ENCODE data around the gene TUBAL3.
"Not testable (repeated sequence)": the region's sequence is repeated elsewhere in the genome, so short reads cannot be mapped to it uniquely, and the experiment has no call there.

TUBAL3 gene

GRCh38 chr10:5419466-5420094 is 15.0 kb upstream of the TUBAL3 start:
- no peak for DNase-seq

- DNase-seq, result no peak
Observed at GRCh38 chr10:5418584-5418983, 14.0 kb upstream of the TUBAL3 start.

- no peak for DNase-seq
Observed at GRCh38 chr10:5416981-5417380, 12.4 kb upstream of the TUBAL3 start.

- peak; percentile 8 for DNase-seq
Observed at GRCh38 chr10:5413012-5413938, 8.6 kb upstream of the TUBAL3 start.

GRCh38 chr10:5412277-5412941 is 7.8 kb upstream of the TUBAL3 start, which contains the start of gene NET1:
NET1 (plus strand) TSS chr10:5412557; CDS start chr10:5412693, 136 bp downstream.
- DNase-seq, result peak; percentile 94

DNA sequence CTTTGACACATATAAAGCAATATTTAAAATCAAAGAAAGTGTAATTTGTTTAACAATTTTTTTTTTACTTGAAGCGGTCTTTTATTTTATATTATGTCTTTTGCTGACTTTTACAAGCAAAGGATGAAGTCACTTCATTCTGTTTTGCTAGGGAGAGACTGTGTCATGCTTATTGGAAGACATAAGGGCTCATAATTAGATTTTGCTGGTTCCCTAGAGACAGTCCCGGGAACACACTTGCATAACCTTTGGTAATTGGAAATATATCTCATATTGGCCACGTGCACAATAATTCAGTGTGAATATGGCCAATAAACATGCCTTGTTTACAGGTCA is 7.3 kb upstream of the TUBAL3 start:
- peak; percentile 37 for DNase-seq

DNA sequence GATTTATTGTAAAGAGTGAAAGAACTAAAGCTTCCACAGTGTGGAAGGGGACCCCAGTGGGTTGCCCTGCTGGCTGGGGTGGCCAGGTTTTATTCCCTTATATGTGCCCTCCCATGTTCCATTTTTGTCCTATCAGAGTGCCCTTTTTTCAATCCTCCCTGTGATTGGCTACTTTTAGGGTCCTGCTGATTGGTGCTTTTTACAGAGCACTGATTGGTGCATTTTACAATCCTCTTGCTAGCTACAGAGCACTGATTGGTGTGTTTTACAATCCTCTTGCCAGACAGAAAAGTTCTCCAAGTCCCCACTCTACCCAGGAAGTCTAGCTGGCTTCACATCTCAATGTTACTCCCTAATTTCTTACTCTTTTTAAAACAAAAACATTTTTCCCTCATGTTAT is 6.2 kb upstream of the TUBAL3 start:
- DNase-seq, result not testable (repeated sequence)

- no peak for DNase-seq
Observed at GRCh38 chr10:5406918-5407317, 2.3 kb upstream of the TUBAL3 start.

DNA sequence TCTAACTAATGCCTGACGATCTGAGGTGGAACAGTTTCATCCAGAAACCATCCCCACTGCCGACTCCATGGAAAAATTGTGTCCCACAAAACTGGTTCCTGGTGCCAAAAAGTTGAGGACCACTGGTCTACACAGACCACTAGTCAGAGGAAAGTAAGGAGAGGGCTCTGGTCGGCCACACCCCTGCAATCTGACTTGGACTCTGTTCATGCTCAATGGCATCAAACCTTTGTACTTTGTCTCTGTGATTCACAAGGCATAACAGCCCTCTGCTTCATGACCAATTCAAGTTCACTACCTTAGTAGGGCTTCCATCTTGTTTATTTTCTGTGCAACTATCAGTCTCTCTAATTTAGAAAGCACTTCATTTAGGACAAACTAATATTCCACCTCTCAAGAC is 1.8 kb downstream of the TUBAL3 start:
- DNase-seq, result no peak

- DNase-seq, result peak; percentile 82
Observed at GRCh38 chr10:5400468-5401240, 4.0 kb downstream of the TUBAL3 start.

- no peak for DNase-seq
Observed at GRCh38 chr10:5399332-5399731, 5.3 kb downstream of the TUBAL3 start.

DNA sequence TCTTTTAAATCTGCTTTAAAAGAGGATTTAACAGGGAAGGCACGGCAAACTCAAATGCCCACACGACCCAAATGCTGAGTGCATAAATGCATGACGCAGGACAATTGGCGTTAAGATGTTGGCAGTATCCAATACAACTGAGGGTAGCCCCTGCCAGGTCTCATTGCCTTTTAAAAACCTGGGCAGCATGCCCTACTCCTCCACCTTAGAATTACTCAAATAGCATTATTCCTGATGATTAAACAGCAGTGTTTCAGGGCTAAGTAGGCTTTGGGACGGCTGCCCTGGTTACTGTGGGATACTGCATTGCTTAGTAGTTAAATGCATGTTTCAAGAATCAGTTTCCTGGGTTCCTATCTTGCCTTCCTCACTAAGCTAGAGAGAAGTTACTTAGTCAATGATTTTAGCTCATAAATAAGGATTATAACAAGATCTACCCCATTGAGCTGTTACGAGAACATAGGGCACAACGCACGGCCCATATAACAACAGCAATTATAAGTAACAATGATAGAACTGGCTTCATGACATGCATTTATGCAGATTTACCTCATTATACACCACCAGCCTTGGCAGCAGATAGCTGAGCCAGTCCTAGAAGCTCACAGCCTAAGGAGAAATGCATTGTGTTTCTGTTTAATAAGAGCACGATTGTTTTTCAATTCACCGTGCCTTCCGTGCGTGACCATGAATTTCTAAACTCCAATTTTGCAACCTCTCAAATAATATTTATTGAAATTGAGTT is 7.9 kb downstream of the TUBAL3 start:
- peak; percentile 92 for DNase-seq

- DNase-seq, result no peak
Observed at GRCh38 chr10:5395168-5395567, 9.5 kb downstream of the TUBAL3 start.

GRCh38 chr10:5393529-5393928 is 11.1 kb downstream of the TUBAL3 start:
- DNase-seq, result no peak

- no peak for DNase-seq
Observed at GRCh38 chr10:5391790-5392189, 12.8 kb downstream of the TUBAL3 start.

- DNase-seq, result no peak
Observed at GRCh38 chr10:5390607-5391205, 13.9 kb downstream of the TUBAL3 start.

DNA sequence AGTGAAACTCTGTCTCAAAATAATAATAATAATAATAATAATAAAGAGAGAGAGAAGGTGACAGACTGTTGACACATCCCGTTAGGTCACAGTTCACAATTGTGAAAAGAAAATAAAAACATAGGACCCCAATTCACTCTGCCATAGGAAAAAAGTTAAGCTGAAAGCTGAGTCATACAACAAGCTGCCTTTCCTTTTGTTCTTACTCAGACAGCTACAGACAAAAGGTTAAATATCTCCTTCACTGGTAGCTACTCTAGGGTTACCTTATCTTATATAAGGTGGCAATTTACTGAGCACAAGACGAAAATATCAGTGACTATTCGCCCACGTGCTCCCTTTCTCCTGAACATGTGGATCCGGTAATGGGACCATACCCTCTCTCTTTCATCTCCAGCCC is 17.5 kb downstream of the TUBAL3 start:
- no peak for DNase-seq

DNA sequence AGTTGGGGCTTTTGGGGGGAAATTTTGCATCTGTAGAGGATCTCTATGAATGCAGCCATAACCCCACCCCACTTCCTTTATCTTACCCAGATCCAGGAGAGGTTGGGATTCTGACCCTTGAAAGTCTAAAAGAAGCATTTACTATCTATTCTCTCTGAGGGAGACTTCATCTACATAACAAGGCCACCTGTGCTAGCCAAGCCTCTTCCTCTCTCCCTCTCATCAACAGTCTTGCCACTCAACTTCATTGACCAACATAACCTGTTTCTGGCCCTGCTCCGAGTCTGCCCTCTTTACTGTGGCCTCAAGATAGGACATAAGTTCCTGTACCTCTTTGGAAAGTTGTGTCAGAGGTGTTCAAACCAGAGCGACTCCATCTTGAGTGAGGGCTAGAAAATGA is 19.4 kb downstream of the TUBAL3 start:
- DNase-seq, result no peak

- DNase-seq, result no peak
Observed at GRCh38 chr10:5381187-5381586, 23.4 kb downstream of the TUBAL3 start.

DNA sequence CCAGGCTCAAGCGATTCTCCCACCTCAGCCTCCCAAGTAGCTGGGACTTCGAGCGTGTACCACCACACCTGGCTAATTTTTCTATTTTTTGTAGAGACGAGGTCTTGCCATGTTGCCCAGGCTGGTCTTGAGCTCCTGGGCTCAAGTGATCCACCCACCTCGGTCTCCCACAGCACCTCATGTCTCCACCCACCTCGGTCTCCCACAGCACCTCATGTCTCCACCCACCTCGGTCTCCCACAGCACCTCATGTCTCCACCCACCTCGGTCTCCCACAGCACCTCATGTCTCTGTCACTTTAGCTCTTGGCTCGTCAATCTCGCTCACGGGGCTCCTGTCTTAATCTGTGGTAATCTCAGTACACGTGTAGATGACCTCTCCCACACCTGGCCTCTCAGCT is 24.2 kb downstream of the TUBAL3 start:
- DNase-seq, result not testable (repeated sequence)

GRCh38 chr10:5379202-5379601 is 25.4 kb downstream of the TUBAL3 start:
- not testable (repeated sequence) for DNase-seq

DNA sequence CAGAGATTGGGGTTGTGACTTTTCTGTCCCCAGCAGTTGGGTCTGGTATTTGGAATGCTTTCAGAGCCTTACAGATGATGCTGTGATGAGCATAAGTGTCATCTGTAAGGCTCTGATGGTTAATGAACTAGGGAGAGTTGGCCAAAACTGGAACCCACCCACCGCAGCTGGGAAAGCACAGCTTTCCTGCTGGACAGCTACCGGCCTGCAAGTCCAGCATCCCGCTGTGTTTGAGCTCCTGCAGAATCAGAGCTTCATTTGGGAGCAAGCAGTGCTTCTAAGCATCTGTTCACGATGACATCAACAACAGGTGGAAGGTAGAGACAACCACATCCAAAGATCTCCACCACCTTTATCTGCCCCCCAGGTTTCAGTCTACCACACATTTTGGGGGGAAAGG is 28.2 kb downstream of the TUBAL3 start:
- no peak for DNase-seq
